HG03135 (cell line): ENCODE measurements around the gene SCG2.

ENCODE experiments used
- ATAC-seq: cut with Tn5 transposase; IDR thresholded peaks from one replicate; pipeline ENCODE4 v1.9.1; 2021; ENCODE audit warnings: mild to moderate bottlenecking, moderate library complexity; ENCODE audit not compliant: unreplicated experiment

SCG2 gene

GRCh38 chr2:223582001-223582400 lies 20.2 kb downstream of the SCG2 start:
- ATAC-seq, result no peak

GRCh38 chr2:223580951-223581350 lies 21.2 kb downstream of the SCG2 start:
- ATAC-seq, result no peak

DNA sequence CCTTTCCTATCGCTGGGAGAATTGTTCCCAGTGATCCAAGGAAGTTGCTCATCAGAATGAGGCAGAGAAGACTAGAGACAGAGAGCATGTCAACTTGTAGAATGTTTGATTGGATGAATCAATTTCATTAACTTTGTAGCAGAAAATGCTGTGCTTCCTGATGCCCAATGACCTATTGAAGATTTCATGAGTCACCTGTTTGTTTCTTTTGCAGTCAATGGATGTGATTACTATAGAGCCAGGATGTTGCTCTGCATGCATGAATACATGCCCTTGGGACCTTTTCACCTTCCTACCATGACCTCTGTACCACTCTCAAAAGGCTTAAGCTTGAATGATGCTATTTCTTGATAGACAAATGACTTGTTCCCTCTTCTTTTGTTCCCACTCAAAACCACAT lies 23.3 kb downstream of the SCG2 start:
- ATAC-seq, result no peak

- no peak for ATAC-seq
These were observed 25.3 kb downstream of the SCG2 start for GRCh38 chr2:223576873-223577272.

DNA sequence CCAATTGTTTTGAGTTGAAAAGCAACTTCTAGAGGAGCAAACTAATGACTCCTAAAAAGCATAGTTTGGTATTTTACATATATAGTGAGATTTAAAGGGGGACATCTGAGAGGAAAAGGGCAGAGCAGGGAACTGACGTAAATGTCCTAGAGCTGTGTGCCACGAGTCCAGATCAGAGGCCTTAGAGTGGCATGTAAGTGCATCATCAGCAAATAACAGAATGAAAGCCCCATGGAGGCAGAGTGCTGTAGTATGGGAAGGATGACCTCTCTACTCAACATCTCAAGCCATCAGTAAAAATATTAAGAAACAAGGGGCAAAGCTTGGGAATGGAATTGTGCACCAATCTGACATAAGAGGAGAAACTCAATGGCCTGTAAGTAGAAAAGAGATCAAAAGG lies 31.4 kb downstream of the SCG2 start:
- no peak for ATAC-seq

- ATAC-seq, result no peak
These were observed 35.8 kb downstream of the SCG2 start for GRCh38 chr2:223566396-223566795.

- ATAC-seq, result no peak
These were observed 38.7 kb downstream of the SCG2 start for GRCh38 chr2:223563462-223563861.

GRCh38 chr2:223562078-223562477 lies 40.1 kb downstream of the SCG2 start:
- ATAC-seq, result no peak

- no peak for ATAC-seq
These were observed 41.3 kb downstream of the SCG2 start for GRCh38 chr2:223560749-223561435.

GRCh38 chr2:223558970-223559369 lies 43.2 kb downstream of the SCG2 start:
- ATAC-seq, result no peak

DNA sequence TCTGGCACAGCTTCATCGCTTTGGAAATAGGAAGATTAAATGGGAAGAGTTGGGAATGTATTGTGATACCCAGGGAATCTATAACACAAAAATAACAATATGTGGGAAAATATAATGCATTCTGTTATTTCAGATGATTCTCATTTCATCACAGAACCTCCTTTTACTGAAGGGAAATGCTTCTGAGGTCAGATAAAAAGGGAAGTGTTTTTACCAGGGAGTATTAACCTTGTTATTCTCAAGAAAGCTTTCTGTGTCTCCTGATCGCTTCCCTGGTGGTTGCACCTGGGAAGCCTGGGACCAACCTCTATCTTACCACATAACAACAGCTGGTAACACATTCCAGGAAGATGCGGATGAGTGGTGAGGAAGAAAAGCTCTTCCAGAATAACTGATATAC lies 47.2 kb downstream of the SCG2 start:
- ATAC-seq, result no peak

GRCh38 chr2:223549215-223549614 lies 52.9 kb downstream of the SCG2 start:
- ATAC-seq, result no peak

DNA sequence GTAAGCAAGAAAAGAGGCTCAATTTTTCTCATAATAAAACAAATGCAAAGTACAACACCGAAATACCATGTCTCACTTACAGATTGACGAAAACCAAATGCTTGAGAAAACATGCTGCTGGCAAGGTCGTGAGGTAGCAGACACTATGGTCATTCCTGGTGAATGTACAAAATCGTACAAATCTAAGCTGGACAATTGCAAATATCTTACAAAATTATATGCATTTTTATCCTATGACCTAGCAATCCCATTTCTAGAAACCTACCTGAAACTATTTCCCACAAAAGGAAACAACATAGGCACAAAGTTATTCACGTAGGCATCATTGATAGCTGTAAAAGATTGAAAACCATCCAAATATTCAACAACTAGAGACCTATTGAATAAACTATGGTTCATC lies 54.0 kb downstream of the SCG2 start:
- ATAC-seq, result no peak
